ENCODE results near the gene MAPRE2.

MAPRE2 gene

GRCh38 chr18:35050028-35050546, 8.9 kb downstream of the MAPRE2 start:
- H4K91ac ChIP-seq (ENCODE audit: low read depth, low read length, poor library complexity): no peak overlapping the region
- WGBS, 2 donors (ENCODE audit: extremely low coverage in 2 of 2, insufficient read length in 2 of 2, insufficient replicate concordance in 1 of 2): no CpG with 5 or more reads among the region's 1 CpG
- H2BK12ac ChIP-seq (ENCODE audit: low read length): no peak overlapping the region
- H3K18ac ChIP-seq (ENCODE audit: low read length): no peak overlapping the region
- H3K27ac ChIP-seq (replicated peaks; ENCODE audit: low read length): no peak overlapping the region
- no peak overlapping the region for H3K9ac ChIP-seq (ENCODE audit: low read depth, low read length, poor library complexity)
- no peak overlapping the region for H3K4ac ChIP-seq (ENCODE audit: low read length)
- no peak overlapping the region for H4K8ac ChIP-seq (ENCODE audit: low read depth, low read length)
- no peak overlapping the region for H2BK15ac ChIP-seq (ENCODE audit: low read length)
- H3K4me3 ChIP-seq (ENCODE audit: low read length in 2 of 2): no peak overlapping the region
- H3K79me1 ChIP-seq (ENCODE audit: low read depth, low read length): peaks cover 1% of the 10 kb centered on the region
- H2BK5ac ChIP-seq (ENCODE audit: low read length): no peak overlapping the region
- no peak overlapping the region for H2AK5ac ChIP-seq (ENCODE audit: low read depth, low read length)
- H3K9me3 ChIP-seq (replicated peaks in 1 of 2; ENCODE audit: control insufficient read depth in 2 of 2, insufficient read depth in 1 of 2, low read depth in 1 of 2, low read length in 2 of 2): peaks cover 0 to 9% of the 10 kb centered on the region in 2 donors
- H3K4me1 ChIP-seq (ENCODE audit: control insufficient read depth in 2 of 2, insufficient read depth in 1 of 2, low read depth in 1 of 2, low read length in 2 of 2): peaks cover 9 to 10% of the 10 kb centered on the region in 2 donors
- no peak for DNase-seq (ENCODE audit: low spot score)
- no peak overlapping the region for H2AFZ ChIP-seq (ENCODE audit: low read length)
- H3K36me3 ChIP-seq (replicated peaks in 1 of 2; ENCODE audit: control insufficient read depth in 2 of 2, insufficient read depth in 2 of 2, low read length in 2 of 2): no peaks in the 10 kb centered on the region
- H3K27me3 ChIP-seq (ENCODE audit: control insufficient read depth in 3 of 3, insufficient read depth in 3 of 3, low read depth in 1 of 3, low read length in 3 of 3): no peaks in the 10 kb centered on the region
- no peak overlapping the region for H3K4me2 ChIP-seq (ENCODE audit: insufficient read depth, low read length, poor library complexity, severe bottlenecking)
- H3K23ac ChIP-seq (ENCODE audit: low read depth, low read length, poor library complexity): no peak overlapping the region
- no peak overlapping the region for H3K14ac ChIP-seq (ENCODE audit: low read length)
- no peak overlapping the region for H2BK120ac ChIP-seq (ENCODE audit: low read depth, low read length)

DNA sequence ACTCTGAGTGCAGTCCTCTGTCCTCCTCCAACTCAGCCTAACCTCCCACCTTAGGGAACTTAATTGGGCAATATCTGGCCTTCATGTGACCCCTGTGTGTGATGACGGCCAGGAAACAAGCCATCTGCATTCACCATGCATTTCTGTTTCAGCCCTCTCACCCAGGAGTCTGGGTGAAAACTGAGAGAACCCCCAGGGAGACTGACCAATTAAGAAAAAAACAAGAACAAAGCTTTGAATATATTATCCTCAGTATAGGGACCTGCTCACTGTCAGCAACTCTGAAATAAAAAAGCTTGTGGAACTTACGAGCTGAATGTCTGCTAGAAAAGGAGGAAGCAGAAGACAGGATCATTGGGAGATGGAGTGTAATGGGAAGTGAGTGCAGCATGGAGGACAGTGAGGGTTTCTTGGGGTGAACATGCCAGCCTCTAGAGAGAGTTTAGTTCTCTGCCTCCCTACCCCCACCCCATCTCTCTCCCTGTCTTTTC, 9.5 kb downstream of the MAPRE2 start:
- no peaks in the 10 kb centered on the region for H3K27me3 ChIP-seq (ENCODE audit: control insufficient read depth in 3 of 3, insufficient read depth in 3 of 3, low read depth in 1 of 3, low read length in 3 of 3)
- H2BK15ac ChIP-seq (ENCODE audit: low read length): no peak overlapping the region
- no peak overlapping the region for H2BK120ac ChIP-seq (ENCODE audit: low read depth, low read length)
- no peak overlapping the region for H3K23ac ChIP-seq (ENCODE audit: low read depth, low read length, poor library complexity)
- no peak overlapping the region for H2AK5ac ChIP-seq (ENCODE audit: low read depth, low read length)
- H3K4me1 ChIP-seq (ENCODE audit: control insufficient read depth in 2 of 2, insufficient read depth in 1 of 2, low read depth in 1 of 2, low read length in 2 of 2): peaks cover 8 to 10% of the 10 kb centered on the region in 2 donors
- H3K27ac ChIP-seq (replicated peaks; ENCODE audit: low read length): peak overlapping the region; percentile 2
- H2BK5ac ChIP-seq (ENCODE audit: low read length): no peak overlapping the region
- no peak overlapping the region for H3K4me2 ChIP-seq (ENCODE audit: insufficient read depth, low read length, poor library complexity, severe bottlenecking)
- no peak overlapping the region for H3K14ac ChIP-seq (ENCODE audit: low read length)
- no peak overlapping the region for H3K4me3 ChIP-seq (ENCODE audit: low read length in 2 of 2)
- no peak for DNase-seq (ENCODE audit: low spot score)
- no CpG with 5 or more reads among the region's 2 CpGs for WGBS, 2 donors (ENCODE audit: extremely low coverage in 2 of 2, insufficient read length in 2 of 2, insufficient replicate concordance in 1 of 2)
- no peak overlapping the region for H4K8ac ChIP-seq (ENCODE audit: low read depth, low read length)
- H3K36me3 ChIP-seq (replicated peaks in 1 of 2; ENCODE audit: control insufficient read depth in 2 of 2, insufficient read depth in 2 of 2, low read length in 2 of 2): no peaks in the 10 kb centered on the region
- no peak overlapping the region for H3K18ac ChIP-seq (ENCODE audit: low read length)
- H3K9ac ChIP-seq (ENCODE audit: low read depth, low read length, poor library complexity): no peak overlapping the region
- H2AFZ ChIP-seq (ENCODE audit: low read length): peak overlapping the region; percentile 32
- peaks cover 1% of the 10 kb centered on the region for H3K79me1 ChIP-seq (ENCODE audit: low read depth, low read length)
- no peak overlapping the region for H4K91ac ChIP-seq (ENCODE audit: low read depth, low read length, poor library complexity)
- peaks cover 0 to 9% of the 10 kb centered on the region in 2 donors for H3K9me3 ChIP-seq (replicated peaks in 1 of 2; ENCODE audit: control insufficient read depth in 2 of 2, insufficient read depth in 1 of 2, low read depth in 1 of 2, low read length in 2 of 2)
- H2BK12ac ChIP-seq (ENCODE audit: low read length): no peak overlapping the region
- H3K4ac ChIP-seq (ENCODE audit: low read length): no peak overlapping the region

- Histone ChIP-seq H3K4ac (ENCODE audit: low read length) (no peak overlapping the region), H2BK15ac (ENCODE audit: low read length) (no peak overlapping the region), H3K27ac (replicated peaks; ENCODE audit: low read length) (no peak overlapping the region), H2AK5ac (ENCODE audit: low read depth, low read length) (no peak overlapping the region), H3K79me1 (ENCODE audit: low read depth, low read length) (peaks cover 1% of the 10 kb centered on the region), H3K9ac (ENCODE audit: low read depth, low read length, poor library complexity) (no peak overlapping the region), H4K91ac (ENCODE audit: low read depth, low read length, poor library complexity) (no peak overlapping the region), H3K9me3 (replicated peaks in 1 of 2; ENCODE audit: control insufficient read depth in 2 of 2, insufficient read depth in 1 of 2, low read depth in 1 of 2, low read length in 2 of 2) (peaks cover 0 to 9% of the 10 kb centered on the region in 2 donors), H3K23ac (ENCODE audit: low read depth, low read length, poor library complexity) (no peak overlapping the region), H3K4me3 (ENCODE audit: low read length in 2 of 2) (no peak overlapping the region), H2BK12ac (ENCODE audit: low read length) (no peak overlapping the region), H3K4me1 (ENCODE audit: control insufficient read depth in 2 of 2, insufficient read depth in 1 of 2, low read depth in 1 of 2, low read length in 2 of 2) (peaks cover 7% of the 10 kb centered on the region in 2 donors), H2BK5ac (ENCODE audit: low read length) (no peak overlapping the region), H3K18ac (ENCODE audit: low read length) (no peak overlapping the region), H3K27me3 (ENCODE audit: control insufficient read depth in 3 of 3, insufficient read depth in 3 of 3, low read depth in 1 of 3, low read length in 3 of 3) (no peaks in the 10 kb centered on the region), H2BK120ac (ENCODE audit: low read depth, low read length) (no peak overlapping the region), H3K36me3 (replicated peaks in 1 of 2; ENCODE audit: control insufficient read depth in 2 of 2, insufficient read depth in 2 of 2, low read length in 2 of 2) (no peaks in the 10 kb centered on the region), H4K8ac (ENCODE audit: low read depth, low read length) (no peak overlapping the region), H2AFZ (ENCODE audit: low read length) (no peak overlapping the region), H3K14ac (ENCODE audit: low read length) (no peak overlapping the region), H3K4me2 (ENCODE audit: insufficient read depth, low read length, poor library complexity, severe bottlenecking) (no peak overlapping the region)
- DNase-seq (ENCODE audit: low spot score): no peak
- WGBS, 2 donors (ENCODE audit: extremely low coverage in 2 of 2, insufficient read length in 2 of 2, insufficient replicate concordance in 1 of 2): no CpG with 5 or more reads among the region's 2 CpGs
Measured at GRCh38 chr18:35051641-35052377, 10.6 kb downstream of the MAPRE2 start.

DNA sequence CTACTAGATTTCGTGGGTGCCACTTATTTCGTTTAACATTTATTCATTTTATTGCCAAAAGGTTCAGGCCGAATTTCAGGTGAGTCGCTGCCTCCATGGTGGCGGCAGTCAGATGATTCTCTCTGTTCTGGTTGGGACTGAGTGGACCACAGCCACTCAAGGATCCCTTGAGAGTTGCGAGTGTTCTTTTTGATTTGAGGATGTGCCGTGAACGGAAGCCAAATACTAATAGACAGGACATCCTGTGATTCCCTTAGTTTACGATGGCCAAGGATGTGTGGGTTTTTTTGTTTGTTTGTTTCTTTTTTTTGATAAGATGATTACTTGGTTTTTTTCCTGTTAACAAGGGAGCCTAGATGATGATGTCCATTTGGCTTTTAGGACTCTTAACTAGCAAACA, 13.2 kb downstream of the MAPRE2 start:
- H2BK120ac ChIP-seq (ENCODE audit: low read depth, low read length): no peak overlapping the region

More for the DNA sequence above, 13.2 kb downstream of the MAPRE2 start:
- no peak overlapping the region for H3K9ac ChIP-seq (ENCODE audit: low read depth, low read length, poor library complexity)
- H3K36me3 ChIP-seq (replicated peaks in 1 of 2; ENCODE audit: control insufficient read depth in 2 of 2, insufficient read depth in 2 of 2, low read length in 2 of 2): no peaks in the 10 kb centered on the region
- H4K8ac ChIP-seq (ENCODE audit: low read depth, low read length): no peak overlapping the region
- no peak overlapping the region for H2BK5ac ChIP-seq (ENCODE audit: low read length)
- peaks cover 6 to 7% of the 10 kb centered on the region in 2 donors for H3K4me1 ChIP-seq (ENCODE audit: control insufficient read depth in 2 of 2, insufficient read depth in 1 of 2, low read depth in 1 of 2, low read length in 2 of 2)
- H3K14ac ChIP-seq (ENCODE audit: low read length): no peak overlapping the region
- H4K91ac ChIP-seq (ENCODE audit: low read depth, low read length, poor library complexity): no peak overlapping the region
- WGBS, 2 donors (ENCODE audit: extremely low coverage in 2 of 2, insufficient read length in 2 of 2, insufficient replicate concordance in 1 of 2): no CpG with 5 or more reads among the region's 9 CpGs
- H3K4ac ChIP-seq (ENCODE audit: low read length): no peak overlapping the region
- H3K9me3 ChIP-seq (replicated peaks in 1 of 2; ENCODE audit: control insufficient read depth in 2 of 2, insufficient read depth in 1 of 2, low read depth in 1 of 2, low read length in 2 of 2): peaks cover 0 to 5% of the 10 kb centered on the region in 2 donors
- no peak overlapping the region for H3K18ac ChIP-seq (ENCODE audit: low read length)
- H3K79me1 ChIP-seq (ENCODE audit: low read depth, low read length): peaks cover 1% of the 10 kb centered on the region
- H3K4me2 ChIP-seq (ENCODE audit: insufficient read depth, low read length, poor library complexity, severe bottlenecking): no peak overlapping the region
- H3K27ac ChIP-seq (replicated peaks; ENCODE audit: low read length): no peak overlapping the region
- no peak for DNase-seq (ENCODE audit: low spot score)
- H3K27me3 ChIP-seq (ENCODE audit: control insufficient read depth in 3 of 3, insufficient read depth in 3 of 3, low read depth in 1 of 3, low read length in 3 of 3): no peaks in the 10 kb centered on the region
- H3K23ac ChIP-seq (ENCODE audit: low read depth, low read length, poor library complexity): no peak overlapping the region
- no peak overlapping the region for H2BK12ac ChIP-seq (ENCODE audit: low read length)
- H2BK15ac ChIP-seq (ENCODE audit: low read length): no peak overlapping the region
- no peak overlapping the region for H2AK5ac ChIP-seq (ENCODE audit: low read depth, low read length)
- H2AFZ ChIP-seq (ENCODE audit: low read length): no peak overlapping the region
- H3K4me3 ChIP-seq (ENCODE audit: low read length in 2 of 2): no peak overlapping the region
